Neural progenitor cell (in vitro differentiated cells): ENCODE results near the gene MINDY4B. TPM values are rescaled to one million over a fixed set of nuclear protein-coding genes. Genes with fewer than 3 reads are reported as not detected.

Experiments used
- DNase-seq: peaks from one replicate; pipeline ENCODE4 v3.0.0-alpha.2; 2016; ENCODE audit warnings: low spot score
- H2AFZ ChIP-seq: fragments of 200-600 bp; sonication (generic); replicated peaks from 2 replicates; pipeline ENCODE4 v1.6.1; 2016; ENCODE audit warnings: antibody characterized with exemption
- H3F3A ChIP-seq: fragments of 200-600 bp; sonication (generic); 2 replicates; pipeline ENCODE4 v1.6.1; 2016; ENCODE audit warnings: antibody characterized with exemption, low read depth
- H3K27ac ChIP-seq: fragments of 200-600 bp; sonication (generic); 2 replicates; pipeline ENCODE4 v1.5.1; 2016; ENCODE audit warnings: mild to moderate bottlenecking
- H3K27me3 ChIP-seq: fragments of 200-600 bp; sonication (generic); 2 replicates; pipeline ENCODE4 v1.6.1; 2016; ENCODE audit warnings: mild to moderate bottlenecking, moderate library complexity
- H3K36me3 ChIP-seq: fragments of 200-600 bp; sonication (generic); 2 replicates; pipeline ENCODE4 v1.5.1; 2016
- H3K4me1 ChIP-seq: fragments of 200-600 bp; sonication (generic); 2 replicates; pipeline ENCODE4 v1.6.1; 2016; ENCODE audit warnings: mixed run types
- H3K4me2 ChIP-seq: fragments of 200-600 bp; sonication (generic); 2 replicates; pipeline ENCODE4 v1.6.1; 2016
- H3K4me3 ChIP-seq: fragments of 200-600 bp; sonication (generic); 2 replicates; pipeline ENCODE4 v1.5.1; 2016
- H3K79me2 ChIP-seq: fragments of 200-600 bp; sonication (generic); 2 replicates; pipeline ENCODE4 v1.6.1; 2016; ENCODE audit warnings: low read depth
- H3K9ac ChIP-seq: fragments of 200-600 bp; sonication (generic); 2 replicates; pipeline ENCODE4 v1.6.1; 2016
- H3K9me3 ChIP-seq: fragments of 200-600 bp; sonication (generic); 2 replicates; pipeline ENCODE4 v1.5.1; 2016; ENCODE audit warnings: low read depth
- H4K20me1 ChIP-seq: fragments of 200-600 bp; sonication (generic); 2 replicates; pipeline ENCODE4 v1.6.1; 2016; ENCODE audit warnings: low read depth
- H3K27ac Mint-ChIP-seq: 3 replicates; pipeline ENCODE4 v1.8.0; 2021; ENCODE audit warnings: mixed read lengths
- H3K27me3 Mint-ChIP-seq: 2 replicates; pipeline ENCODE4 v1.8.0; 2022; ENCODE audit warnings: low read depth, mild to moderate bottlenecking, inconsistent platforms, moderate library complexity, mixed read lengths; ENCODE audit not compliant: insufficient read depth
- H3K36me3 Mint-ChIP-seq: 3 replicates; pipeline ENCODE4 v1.8.0; 2021; ENCODE audit warnings: mixed read lengths
- H3K4me1 Mint-ChIP-seq: 3 replicates; pipeline ENCODE4 v1.8.0; 2021; ENCODE audit warnings: mixed read lengths
- H3K4me3 Mint-ChIP-seq: 3 replicates; pipeline ENCODE4 v1.8.0; 2021; ENCODE audit warnings: mild to moderate bottlenecking, moderate library complexity, mixed read lengths
- H3K9me3 Mint-ChIP-seq: 3 replicates; pipeline ENCODE4 v1.8.0; 2020; ENCODE audit warnings: mixed read lengths
- CTCF ChIP-seq: fragments of 200-600 bp; sonication (generic); IDR thresholded peaks from 2 replicates; pipeline ENCODE4 v1.5.1; 2017; ENCODE audit warnings: antibody characterized with exemption, mild to moderate bottlenecking
- EZH2 ChIP-seq: fragments of 200-600 bp; sonication (generic); IDR thresholded peaks from 2 replicates; pipeline ENCODE4 v1.6.1; 2017; ENCODE audit warnings: antibody characterized with exemption, mild to moderate bottlenecking, moderate library complexity
- EZH2phosphoT487 ChIP-seq: fragments of 200-600 bp; sonication (generic); IDR thresholded peaks from 2 replicates; pipeline ENCODE4 v1.6.1; 2017; ENCODE audit warnings: antibody characterized with exemption
- total RNA-seq: library from RNA; depleted of rRNA; stranded (reverse); fragments of >200 nt; gene quantifications from 2 replicates; pipeline ENCODE4 v1.2.3, GENCODE V29; 2015; ENCODE audit warnings: low replicate concordance

Gene MINDY4B
- total RNA-seq, 1 donor from 2014 or later, result not detected

GRCh38 chr3:150942221-150942620 is 37.0 kb upstream of the MINDY4B start:
- H3K27ac ChIP-seq, result no peak overlapping the region
- Mint-ChIP-seq H3K27ac (no peak overlapping the region), H3K4me3 (no peak overlapping the region), H3K4me1 (peaks cover 3% of the 10 kb centered on the region), H3K27me3 (peaks cover 2% of the 10 kb centered on the region), H3K9me3 (no peaks in the 10 kb centered on the region), H3K36me3 (no peaks in the 10 kb centered on the region)
- H3K4me1 ChIP-seq, result no peaks in the 10 kb centered on the region
- no peak for TF ChIP-seq EZH2phosphoT487
- TF ChIP-seq EZH2, result no peak
- no peak for TF ChIP-seq CTCF
- no peaks in the 10 kb centered on the region for H3K9me3 ChIP-seq
- no peak overlapping the region for H3K9ac ChIP-seq
- H3K4me2 ChIP-seq, result no peak overlapping the region
- no peaks in the 10 kb centered on the region for H3F3A ChIP-seq
- DNase-seq, result no peak
- H3K27me3 ChIP-seq, result no peaks in the 10 kb centered on the region
- H4K20me1 ChIP-seq, result no peaks in the 10 kb centered on the region
- H3K4me3 ChIP-seq, result no peak overlapping the region
- H3K79me2 ChIP-seq, result no peaks in the 10 kb centered on the region
- H2AFZ ChIP-seq, result no peak overlapping the region
- no peaks in the 10 kb centered on the region for H3K36me3 ChIP-seq

GRCh38 chr3:150936693-150937092 is 31.5 kb upstream of the MINDY4B start:
- no peak overlapping the region for H2AFZ ChIP-seq
- H4K20me1 ChIP-seq, result no peaks in the 10 kb centered on the region
- Mint-ChIP-seq H3K4me3 (no peak overlapping the region), H3K9me3 (no peaks in the 10 kb centered on the region), H3K36me3 (no peaks in the 10 kb centered on the region), H3K4me1 (peaks cover 3% of the 10 kb centered on the region), H3K27ac (no peak overlapping the region), H3K27me3 (peaks cover 2% of the 10 kb centered on the region)
- no peak overlapping the region for H3K4me3 ChIP-seq
- DNase-seq, result no peak
- H3K9ac ChIP-seq, result no peak overlapping the region
- H3K27ac ChIP-seq, result no peak overlapping the region
- H3K36me3 ChIP-seq, result no peaks in the 10 kb centered on the region
- no peaks in the 10 kb centered on the region for H3K27me3 ChIP-seq
- H3K4me1 ChIP-seq, result no peaks in the 10 kb centered on the region
- no peaks in the 10 kb centered on the region for H3F3A ChIP-seq
- H3K79me2 ChIP-seq, result no peaks in the 10 kb centered on the region
- H3K9me3 ChIP-seq, result no peaks in the 10 kb centered on the region
- H3K4me2 ChIP-seq, result no peak overlapping the region
- TF ChIP-seq CTCF (no peak), EZH2phosphoT487 (no peak), EZH2 (no peak)

- Histone ChIP-seq H3K4me2 (no peak overlapping the region), H3K36me3 (no peaks in the 10 kb centered on the region), H3K9me3 (no peaks in the 10 kb centered on the region), H3K4me1 (no peaks in the 10 kb centered on the region), H3F3A (no peaks in the 10 kb centered on the region), H2AFZ (no peak overlapping the region), H3K4me3 (no peak overlapping the region), H3K27ac (no peak overlapping the region), H4K20me1 (no peaks in the 10 kb centered on the region), H3K79me2 (no peaks in the 10 kb centered on the region), H3K27me3 (no peaks in the 10 kb centered on the region), H3K9ac (no peak overlapping the region)
- TF ChIP-seq EZH2 (no peak), CTCF (no peak), EZH2phosphoT487 (no peak)
- no peaks in the 10 kb centered on the region for H3K27me3 Mint-ChIP-seq
- no peaks in the 10 kb centered on the region for H3K4me1 Mint-ChIP-seq
- H3K4me3 Mint-ChIP-seq, result no peak overlapping the region
- H3K36me3 Mint-ChIP-seq, result no peaks in the 10 kb centered on the region
- H3K9me3 Mint-ChIP-seq, result no peaks in the 10 kb centered on the region
- DNase-seq, result no peak
- H3K27ac Mint-ChIP-seq, result no peak overlapping the region
Observed at GRCh38 chr3:150933473-150933995, 28.3 kb upstream of the MINDY4B start.
